IPS-18c (cell line): ENCODE results near the gene SHROOM2.

ENCODE experiments used
- H3K4me3 ChIP-seq: 2 replicates; pipeline ENCODE4 v1.7.0; 2013; ENCODE audit warnings: low read depth, mild to moderate bottlenecking, low read length, moderate library complexity; ENCODE audit not compliant: insufficient read depth
- H3K9me3 ChIP-seq: one replicate; pipeline ENCODE4 v1.6.1; 2013; ENCODE audit warnings: mild to moderate bottlenecking, low read length, moderate library complexity; ENCODE audit not compliant: control insufficient read depth, insufficient read depth

SHROOM2 gene

GRCh38 chrX:9927698-9928482 is 141.7 kb downstream of the SHROOM2 start:
- Histone ChIP-seq H3K9me3 (peaks cover 15% of the 10 kb centered on the region), H3K4me3 (no peak overlapping the region)

GRCh38 chrX:9935436-9935835 is 149.2 kb downstream of the SHROOM2 start:
- Histone ChIP-seq H3K4me3 (no peak overlapping the region), H3K9me3 (peaks cover 10% of the 10 kb centered on the region)

- Histone ChIP-seq H3K4me3 (no peak overlapping the region), H3K9me3 (peaks cover 12% of the 10 kb centered on the region)
These were observed 151.5 kb downstream of the SHROOM2 start for GRCh38 chrX:9937761-9938160.

- peaks cover 14% of the 10 kb centered on the region for H3K9me3 ChIP-seq
- no peak overlapping the region for H3K4me3 ChIP-seq
These were observed 152.3 kb downstream of the SHROOM2 start for GRCh38 chrX:9938516-9938915.

GRCh38 chrX:9940421-9940820 is 154.2 kb downstream of the SHROOM2 start:
- H3K4me3 ChIP-seq = no peak overlapping the region; the same call in 1 of the 2 replicates
- H3K9me3 ChIP-seq = peaks cover 14% of the 10 kb centered on the region

GRCh38 chrX:9942086-9942485 is 155.9 kb downstream of the SHROOM2 start:
- peaks cover 12% of the 10 kb centered on the region for H3K9me3 ChIP-seq
- no peak overlapping the region for H3K4me3 ChIP-seq

GRCh38 chrX:9943420-9943819 is 157.2 kb downstream of the SHROOM2 start:
- H3K4me3 ChIP-seq = no peak overlapping the region
- peaks cover 12% of the 10 kb centered on the region for H3K9me3 ChIP-seq

- peaks cover 11% of the 10 kb centered on the region for H3K9me3 ChIP-seq
- no peak overlapping the region for H3K4me3 ChIP-seq
These were observed 161.0 kb downstream of the SHROOM2 start for GRCh38 chrX:9947131-9947794.

GRCh38 chrX:9948406-9948805 is 162.2 kb downstream of the SHROOM2 start:
- Histone ChIP-seq H3K4me3 (no peak overlapping the region), H3K9me3 (peaks cover 6% of the 10 kb centered on the region)

- Histone ChIP-seq H3K4me3 (no peak overlapping the region; the same call in 1 of the 2 replicates), H3K9me3 (peaks cover 11% of the 10 kb centered on the region)
These were observed 166.1 kb downstream of the SHROOM2 start for GRCh38 chrX:9952300-9952699.

- Histone ChIP-seq H3K9me3 (peaks cover 8% of the 10 kb centered on the region), H3K4me3 (no peak overlapping the region)
These were observed 167.2 kb downstream of the SHROOM2 start for GRCh38 chrX:9953396-9953795.

GRCh38 chrX:9955506-9955905 is 169.3 kb downstream of the SHROOM2 start:
- Histone ChIP-seq H3K4me3 (no peak overlapping the region), H3K9me3 (peaks cover 8% of the 10 kb centered on the region)

GRCh38 chrX:9957743-9958142 is 171.5 kb downstream of the SHROOM2 start:
- H3K4me3 ChIP-seq = no peak overlapping the region

GRCh38 chrX:9958183-9958582 is 172.0 kb downstream of the SHROOM2 start:
- Histone ChIP-seq H3K4me3 (no peak overlapping the region), H3K9me3 (peaks cover 5% of the 10 kb centered on the region)

More at GRCh38 chrX:9957743-9958142, 171.5 kb downstream of the SHROOM2 start:
- H3K9me3 ChIP-seq = peaks cover 5% of the 10 kb centered on the region

- peaks cover 7% of the 10 kb centered on the region for H3K9me3 ChIP-seq
- H3K4me3 ChIP-seq = no peak overlapping the region
These were observed 175.5 kb downstream of the SHROOM2 start for GRCh38 chrX:9961750-9962149.

GRCh38 chrX:9966775-9967408 is 180.7 kb downstream of the SHROOM2 start, which contains the start of gene CLDN34:
Gene CLDN34, plus strand, starts transcription at chrX:9967358. Its CDS starts 0 bp downstream, at chrX:9967358.
- Histone ChIP-seq H3K9me3 (peaks cover 14% of the 10 kb centered on the region), H3K4me3 (no peak within 1 kb of the TSS)

- Histone ChIP-seq H3K4me3 (no peak overlapping the region), H3K9me3 (peaks cover 10% of the 10 kb centered on the region)
These were observed 191.4 kb downstream of the SHROOM2 start for GRCh38 chrX:9977635-9978034.

GRCh38 chrX:9980401-9980800 is 194.2 kb downstream of the SHROOM2 start:
- Histone ChIP-seq H3K9me3 (peaks cover 10% of the 10 kb centered on the region), H3K4me3 (no peak overlapping the region)
